Measurements from ENCODE around the gene GUCY1A2. TPM values are rescaled to one million over a fixed set of nuclear protein-coding genes. Genes with fewer than 3 reads are reported as not detected.

GUCY1A2 gene
- total and polyA plus RNA-seq, 11 donors = 0.93 to 14.1 (median 10.1) TPM

DNA sequence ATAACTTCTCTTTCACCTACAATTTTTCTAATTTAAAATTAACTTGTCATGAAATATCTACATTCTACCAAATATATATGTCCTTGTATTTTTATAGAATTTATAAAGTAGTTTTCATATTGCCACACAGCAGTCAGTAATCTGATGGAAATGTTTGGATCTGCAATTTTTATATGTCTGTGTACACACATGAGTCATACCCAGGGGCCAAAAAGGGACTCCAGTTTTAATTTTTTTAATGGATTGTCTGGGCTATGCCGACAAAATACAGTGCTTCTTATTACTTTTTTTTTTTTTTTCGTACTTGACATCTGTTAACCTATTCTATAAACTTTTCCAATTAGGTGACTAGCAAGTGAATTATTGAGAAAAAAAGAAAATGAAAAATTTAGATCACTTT is 6.3 kb downstream of the GUCY1A2 start:
- no peak for ATAC-seq
- WGBS, 4 donors = 61 to 63% (median 61%) methylated on average over 2 of the region's 2 CpGs
- H3K27ac ChIP-seq = no peak overlapping the region
- H3K4me3 ChIP-seq = no peak overlapping the region
- H3K9me3 ChIP-seq = no peaks in the 10 kb centered on the region
- intact Hi-C loops (cut with DNase I) = no loop called here
- peaks cover 0 to 2% (median 0%) of the 10 kb centered on the region in 12 donors for H3K4me1 ChIP-seq
- peaks cover 0 to 17% (median 0%) of the 10 kb centered on the region in 9 donors for H3K27me3 ChIP-seq
- DNase-seq = no peak
- TF ChIP-seq POLR2A (IDR thresholded peaks at IDR 0.05) = no peak
- TF ChIP-seq, protein P1, sequence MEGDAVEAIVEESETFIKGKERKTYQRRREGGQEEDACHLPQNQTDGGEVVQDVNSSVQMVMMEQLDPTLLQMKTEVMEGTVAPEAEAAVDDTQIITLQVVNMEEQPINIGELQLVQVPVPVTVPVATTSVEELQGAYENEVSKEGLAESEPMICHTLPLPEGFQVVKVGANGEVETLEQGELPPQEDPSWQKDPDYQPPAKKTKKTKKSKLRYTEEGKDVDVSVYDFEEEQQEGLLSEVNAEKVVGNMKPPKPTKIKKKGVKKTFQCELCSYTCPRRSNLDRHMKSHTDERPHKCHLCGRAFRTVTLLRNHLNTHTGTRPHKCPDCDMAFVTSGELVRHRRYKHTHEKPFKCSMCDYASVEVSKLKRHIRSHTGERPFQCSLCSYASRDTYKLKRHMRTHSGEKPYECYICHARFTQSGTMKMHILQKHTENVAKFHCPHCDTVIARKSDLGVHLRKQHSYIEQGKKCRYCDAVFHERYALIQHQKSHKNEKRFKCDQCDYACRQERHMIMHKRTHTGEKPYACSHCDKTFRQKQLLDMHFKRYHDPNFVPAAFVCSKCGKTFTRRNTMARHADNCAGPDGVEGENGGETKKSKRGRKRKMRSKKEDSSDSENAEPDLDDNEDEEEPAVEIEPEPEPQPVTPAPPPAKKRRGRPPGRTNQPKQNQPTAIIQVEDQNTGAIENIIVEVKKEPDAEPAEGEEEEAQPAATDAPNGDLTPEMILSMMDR (IDR thresholded peaks at IDR 0.05) = no peak
- no peaks in the 10 kb centered on the region for H3K36me3 ChIP-seq

DNA sequence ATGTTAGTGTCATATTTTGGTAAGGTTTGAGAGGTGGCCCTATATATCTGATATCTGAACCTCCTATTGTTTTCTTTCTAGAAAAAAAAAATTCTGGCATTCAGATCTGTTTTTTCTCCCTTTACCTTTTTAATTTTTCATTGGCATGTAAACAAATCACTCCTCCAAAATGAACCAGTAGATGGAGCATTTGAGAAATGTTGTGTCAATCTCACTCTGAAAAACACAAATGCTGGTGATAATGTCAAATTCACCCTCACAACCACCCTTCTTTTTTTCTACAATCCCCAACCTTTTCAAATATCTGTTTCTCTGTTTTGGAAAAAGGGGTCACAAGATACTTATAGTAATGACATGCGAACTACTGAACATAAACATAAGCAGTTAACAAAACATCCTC is 9.1 kb downstream of the GUCY1A2 start:
- DNase-seq = no peak
- H3K27ac ChIP-seq = no peak overlapping the region
- TF ChIP-seq, protein P1 (IDR thresholded peaks at IDR 0.05) = no peak
- no peak for TF ChIP-seq POLR2A (IDR thresholded peaks at IDR 0.05)
- intact Hi-C loops (cut with DNase I) = no loop called here
- H3K9me3 ChIP-seq = no peaks in the 10 kb centered on the region
- no peak overlapping the region for H3K4me3 ChIP-seq
- ATAC-seq = no peak
- H3K36me3 ChIP-seq = no peaks in the 10 kb centered on the region
- 84 to 95% (median 89%) methylated on average over 1 of the region's 1 CpG for WGBS, 4 donors
- H3K4me1 ChIP-seq = peaks cover 0 to 2% (median 0%) of the 10 kb centered on the region in 12 donors
- H3K27me3 ChIP-seq = no peaks in the 10 kb centered on the region

DNA sequence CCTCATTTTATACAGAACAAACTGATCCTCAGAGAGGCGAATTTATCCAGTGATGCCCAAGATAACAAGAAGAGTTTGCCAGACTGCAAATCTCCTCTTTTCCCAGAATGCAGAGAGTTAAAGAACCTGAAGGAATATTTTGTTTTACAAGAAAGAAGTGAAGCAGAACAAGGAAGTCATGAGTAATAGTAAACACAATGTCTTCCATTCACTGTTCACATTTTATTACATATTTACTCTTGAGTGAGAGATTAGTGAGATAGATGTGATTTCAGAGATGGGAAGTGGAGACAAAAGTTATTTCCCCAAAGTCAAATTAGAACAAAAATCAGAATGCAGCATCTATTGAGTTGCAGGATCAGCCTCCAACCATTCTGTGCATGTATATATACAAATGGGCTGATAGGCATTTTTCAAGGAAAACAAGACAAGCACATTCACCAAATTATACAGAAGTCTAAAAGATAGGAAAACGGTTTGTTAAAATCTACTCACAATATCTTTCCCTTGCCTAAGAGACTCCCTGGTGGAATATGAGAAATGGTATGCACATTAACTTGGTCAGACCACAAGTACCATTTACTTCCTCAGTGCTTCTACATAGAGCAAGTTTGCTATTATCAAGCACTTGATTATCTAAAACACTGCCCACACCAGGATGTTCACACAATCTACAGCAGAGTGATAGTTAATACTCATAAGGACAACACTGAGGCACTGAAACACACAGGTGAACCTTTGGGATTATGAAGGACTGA is 12.0 kb downstream of the GUCY1A2 start:
- Histone ChIP-seq H3K36me3 (no peaks in the 10 kb centered on the region), H3K9me3 (no peaks in the 10 kb centered on the region), H3K4me3 (no peak overlapping the region), H3K27me3 (no peaks in the 10 kb centered on the region), H3K4me1 (no peaks in the 10 kb centered on the region), H3K27ac (no peak overlapping the region)
- TF ChIP-seq POLR2A (IDR thresholded peaks at IDR 0.05) = no peak
- TF ChIP-seq, protein P1 (IDR thresholded peaks at IDR 0.05) = no peak
- intact Hi-C loops (cut with DNase I) = no loop called here
- no peak for ATAC-seq
- no peak for DNase-seq
- 49 to 67% (median 55%) methylated on average over 2 of the region's 2 CpGs for WGBS, 4 donors

DNA sequence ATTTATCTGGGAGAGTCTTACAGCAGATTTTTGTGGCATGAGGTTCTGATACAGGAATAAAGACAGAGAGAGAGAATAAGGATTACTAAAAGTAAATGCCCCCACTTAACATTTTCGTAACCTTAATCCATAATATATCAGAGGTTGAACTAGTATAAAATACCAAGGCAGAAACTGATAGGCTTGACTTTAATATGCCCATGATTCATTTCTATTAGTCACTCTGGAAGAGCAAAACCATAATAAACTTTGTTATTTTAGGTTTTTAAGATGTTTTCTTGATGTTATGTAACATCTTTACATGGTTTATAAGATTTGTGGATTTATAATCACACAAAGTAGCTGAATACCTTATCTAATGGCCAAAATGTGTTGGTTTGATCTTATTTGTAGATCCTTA is 19.1 kb downstream of the GUCY1A2 start:
- intact Hi-C loops (cut with DNase I) = no loop called here
- no peaks in the 10 kb centered on the region for H3K9me3 ChIP-seq
- peak overlapping the region in 2 of 12 donors; percentile 8 to 28 for H3K27ac ChIP-seq
- H3K4me1 ChIP-seq = no peaks in the 10 kb centered on the region
- WGBS, 4 donors = 83 to 92% (median 91%) methylated on average over 1 of the region's 1 CpG
- ATAC-seq (no peak), DNase-seq (no peak)
- H3K4me3 ChIP-seq = no peak overlapping the region
- H3K36me3 ChIP-seq = no peaks in the 10 kb centered on the region
- no peak for TF ChIP-seq POLR2A (IDR thresholded peaks at IDR 0.05)
- TF ChIP-seq, protein P1 (IDR thresholded peaks at IDR 0.05) = no peak
- H3K27me3 ChIP-seq = no peaks in the 10 kb centered on the region
